HepG2 (cell line): ENCODE data around the gene GDF11. TPM values are rescaled to one million over a fixed set of nuclear protein-coding genes. Genes with fewer than 3 reads are reported as not detected.
A peak's percentile ranks its signal among the peaks of the same experiment; 100 is the strongest.

Experiments used
- ARID4A ChIP-seq: sonication (generic); formaldehyde crosslinking; IDR thresholded peaks from 2 replicates; pipeline ENCODE4 v1.5.0; 2020; ENCODE audit warnings: mild to moderate bottlenecking, missing genetic modification reagents, borderline replicate concordance
- ATF7-NPFF ChIP-seq: sonication (generic); formaldehyde crosslinking; IDR thresholded peaks from 2 replicates; pipeline ENCODE4 v1.8.1; 2023; ENCODE audit warnings: mild to moderate bottlenecking, low read depth, missing genetic modification reagents, moderate library complexity
- CENPT ChIP-seq: sonication (generic); formaldehyde crosslinking; IDR thresholded peaks from 2 replicates; pipeline ENCODE4 v1.8.0; 2022; ENCODE audit warnings: low read depth, mild to moderate bottlenecking, moderate library complexity, missing genetic modification reagents
- GPN1 ChIP-seq: sonication (generic); formaldehyde crosslinking; IDR thresholded peaks from 2 replicates; pipeline ENCODE4 v1.5.1; 2020; ENCODE audit warnings: missing genetic modification reagents, borderline replicate concordance
- HMG20B ChIP-seq: conservative IDR thresholded peaks from 2 replicates; pipeline ENCODE4 v1.6.1; 2016; ENCODE audit warnings: missing genetic modification reagents, missing compliant biosample characterization
- KLF11 ChIP-seq: IDR thresholded peaks from 2 replicates; pipeline ENCODE4 v1.6.1; 2016; ENCODE audit warnings: missing compliant biosample characterization
- PATZ1 ChIP-seq: sonication (generic); formaldehyde crosslinking; IDR thresholded peaks from 2 replicates; pipeline ENCODE4 v1.4.0; 2020; ENCODE audit warnings: missing genetic modification reagents
- SP5 ChIP-seq: IDR thresholded peaks from 2 replicates; pipeline ENCODE4 v1.6.1; 2016; ENCODE audit warnings: low read depth, borderline replicate concordance
- TEAD3 ChIP-seq: optimal IDR thresholded peaks from 2 replicates; pipeline ENCODE3; 2016; ENCODE audit warnings: borderline replicate concordance
- ZBTB43 ChIP-seq: sonication (generic); formaldehyde crosslinking; conservative IDR thresholded peaks from 2 replicates; pipeline ENCODE4 v1.4.0; 2020; ENCODE audit warnings: missing genetic modification reagents
- ZFAT ChIP-seq: sonication (generic); formaldehyde crosslinking; conservative IDR thresholded peaks from 2 replicates; pipeline ENCODE4 v1.8.1; 2023; ENCODE audit warnings: missing genetic modification reagents, inconsistent platforms
- ZNF704 ChIP-seq: sonication (generic); formaldehyde crosslinking; IDR thresholded peaks from 2 replicates; pipeline ENCODE4 v1.8.1; 2023; ENCODE audit warnings: mild to moderate bottlenecking, inconsistent platforms, moderate library complexity, missing genetic modification reagents, borderline replicate concordance
- ZNF773 ChIP-seq: sonication (generic); formaldehyde crosslinking; IDR thresholded peaks from 2 replicates; pipeline ENCODE4 v1.4.0; 2020; ENCODE audit warnings: missing genetic modification reagents, borderline replicate concordance
- ZXDC ChIP-seq: sonication (generic); formaldehyde crosslinking; IDR thresholded peaks from 2 replicates; pipeline ENCODE4 v1.5.0; 2020; ENCODE audit warnings: mild to moderate bottlenecking, missing genetic modification reagents
- polyA plus RNA-seq, 8 experiments: library from polyadenylated mRNA; depleted of rRNA in 3 of 8; stranded (reverse) in 7 of 8; unstranded in 1 of 8; fragments of >200 nt; fragmentation: Illumina TruSeq in 4 of 8; extraction: Trizol in 4 of 8; gene quantifications; 2 replicates each; pipeline versions ENCODE4 v1.2.1 to v1.2.3, GENCODE V29; 2011 to 2016; ENCODE audit warnings: low read depth in 4 of 8, missing spikeins in 1 of 8, mixed read lengths in 1 of 8; ENCODE audit not compliant: insufficient read depth in 1 of 8
- total RNA-seq, 5 experiments: library from RNA; depleted of rRNA; stranded (reverse); fragments of >200 nt; fragmentation: Illumina TruSeq; extraction: Trizol; gene quantifications; 2 replicates each; pipeline ENCODE4 v1.2.3, GENCODE V29; 2016; ENCODE audit warnings: low read depth in 1 of 5

The GDF11 gene
- total and polyA plus RNA-seq, 2 of the 13 experiments (the other 11 are each of a cell fraction or from before 2014, with no cell fraction given) = 0.63 to 1.5 TPM

GRCh38 chr12:55738123-55739024 is 4.5 kb upstream of the GDF11 start (continued):
- TF ChIP-seq CENPT (no peak), ZXDC (CRISPR knock-in tag) (no peak), GPN1 (CRISPR knock-in tag) (no peak), ZNF773 (CRISPR knock-in tag) (no peak), TEAD3 (CRISPR knock-in tag) (peak; percentile 34), ARID4A (0 out of 2 replicates have a peak, but pooled peaks have one; percentile 12), PATZ1 (CRISPR knock-in tag) (0 out of 2 replicates have a peak, but pooled peaks have one; percentile 27), HMG20B (CRISPR knock-in tag) (no peak), ATF7-NPFF (CRISPR knock-in tag) (no peak), ZNF704 (CRISPR knock-in tag) (no peak), ZFAT (CRISPR knock-in tag) (no peak), KLF11 (no peak), SP5 (peak; percentile 57; the same call in 1 of the 2 replicates), ZBTB43 (CRISPR knock-in tag) (no peak)
